ENCODE results near the gene MYO19. TPM values are rescaled to one million over a fixed set of nuclear protein-coding genes. Genes with fewer than 3 reads are reported as not detected.

The MYO19 gene
- total RNA-seq, 6 experiments from 2014 or later = 20.6 to 40.5 (median 28.9) TPM

- Histone ChIP-seq H3K9me3 (no peaks in the 10 kb centered on the region), H3K27ac (no peak overlapping the region), H3K4me1 (peaks cover 0 to 23% (median 0%) of the 10 kb centered on the region in 4 donors), H3K27me3 (no peaks in the 10 kb centered on the region), H3K4me3 (no peak overlapping the region), H3K36me3 (peaks cover 0 to 37% (median 19%) of the 10 kb centered on the region in 4 donors)
- 68% methylated on average over 7 of the region's 7 CpGs for WGBS (ENCODE audit: insufficient coverage, low coverage, low lambda C conversion rate, missing lambda C conversion rate)
- DNase-seq = peak in 1 of 3 donors; percentile 22
- no peak for TF ChIP-seq POLR2A (IDR thresholded peaks at IDR 0.05)
- TF ChIP-seq CTCF (IDR thresholded peaks at IDR 0.05) = no peak
- intact Hi-C loops (cut with DNase I) = no loop called here
- ATAC-seq = no peak
These were observed 35.9 kb downstream of the MYO19 start for GRCh38 chr17:36498560-36499300.

- peak in 1 of 3 donors; percentile 19 for DNase-seq
- Histone ChIP-seq H3K27me3 (no peaks in the 10 kb centered on the region), H3K27ac (no peak overlapping the region), H3K4me1 (peaks cover 0 to 23% (median 0%) of the 10 kb centered on the region in 4 donors), H3K4me3 (no peak overlapping the region), H3K36me3 (peaks cover 0 to 43% (median 22%) of the 10 kb centered on the region in 4 donors), H3K9me3 (no peaks in the 10 kb centered on the region)
- intact Hi-C loops (cut with DNase I) = no loop called here
- TF ChIP-seq POLR2A (IDR thresholded peaks at IDR 0.05) (no peak), CTCF (IDR thresholded peaks at IDR 0.05) (no peak)
- 95% methylated on average over 4 of the region's 9 CpGs for WGBS (ENCODE audit: insufficient coverage, low coverage, low lambda C conversion rate, missing lambda C conversion rate)
- ATAC-seq = peak in 1 of 4 donors; percentile 13
These were observed 36.5 kb downstream of the MYO19 start for GRCh38 chr17:36498155-36498554.

- ATAC-seq = peak; percentile 27 to 77 (median 38)
- peak in 1 of 3 donors; percentile 38 for DNase-seq
- H3K9me3 ChIP-seq = no peaks in the 10 kb centered on the region
These were observed 38.5 kb downstream of the MYO19 start for GRCh38 chr17:36496018-36496789.

More at GRCh38 chr17:36496018-36496789, 38.5 kb downstream of the MYO19 start:
- TF ChIP-seq CTCF (IDR thresholded peaks at IDR 0.05) (no peak), POLR2A (IDR thresholded peaks at IDR 0.05) (no peak)
- Histone ChIP-seq H3K27me3 (no peaks in the 10 kb centered on the region), H3K4me1 (peaks cover 0 to 23% (median 0%) of the 10 kb centered on the region in 4 donors), H3K36me3 (peaks cover 0 to 57% (median 21%) of the 10 kb centered on the region in 4 donors), H3K27ac (no peak overlapping the region), H3K4me3 (no peak overlapping the region)
- intact Hi-C loops (cut with DNase I) = no loop called here
- 69% methylated on average over 6 of the region's 9 CpGs for WGBS (ENCODE audit: insufficient coverage, low coverage, low lambda C conversion rate, missing lambda C conversion rate)

Measured in right lobe of liver (tissue), 6 donors.